ENCODE measurements around the gene SIRPG. TPM values are rescaled to one million over a fixed set of nuclear protein-coding genes. Genes with fewer than 3 reads are reported as not detected.

SIRPG gene
- polyA plus RNA-seq, 3 donors: 0.15 to 0.52 (median 0.51) TPM

- H3K9me3 Mint-ChIP-seq: no peaks in the 10 kb centered on the region
- WGBS (ENCODE audit: insufficient coverage): 0% methylated on average over 1 of the region's 2 CpGs
- Histone ChIP-seq H3K4me1 (ENCODE audit: control insufficient read depth in 1 of 2, insufficient read depth in 2 of 2, low read length in 2 of 2) (peaks cover 14 to 27% of the 10 kb centered on the region in 2 donors), H3K4me2 (replicated peaks; ENCODE audit: extremely low read depth, low read length, poor library complexity, severe bottlenecking) (no peak overlapping the region), H3K9me3 (replicated peaks in 1 of 2; ENCODE audit: control insufficient read depth in 1 of 2, insufficient read depth in 1 of 2, low read length in 2 of 2) (no peaks in the 10 kb centered on the region), H3K27ac (ENCODE audit: low read depth in 1 of 2, low read length in 2 of 2) (no peak overlapping the region), H3K79me2 (ENCODE audit: insufficient read depth, low read length) (no peaks in the 10 kb centered on the region), H3K27me3 (ENCODE audit: control insufficient read depth in 2 of 2, insufficient read depth in 2 of 2, low read length in 2 of 2) (no peaks in the 10 kb centered on the region), H3K9ac (ENCODE audit: insufficient read depth, low read length, poor library complexity, severe bottlenecking) (no peak overlapping the region), H4K20me1 (ENCODE audit: insufficient read depth, low read length) (no peaks in the 10 kb centered on the region), H3K36me3 (replicated peaks in 1 of 2; ENCODE audit: control insufficient read depth in 1 of 2, insufficient read depth in 2 of 2, low read length in 2 of 2) (no peaks in the 10 kb centered on the region), H3K4me3 (replicated peaks in 1 of 3; ENCODE audit: low read depth in 2 of 3, low read length in 3 of 3) (no peak overlapping the region), H2AFZ (ENCODE audit: insufficient read depth, low read depth, low read length, poor library complexity, severe bottlenecking) (no peak overlapping the region)
- no peaks in the 10 kb centered on the region for H3K36me3 Mint-ChIP-seq
- H3K27ac Mint-ChIP-seq: no peak overlapping the region
- DNase-seq: peak; percentile 19 to 59 (median 25)
- peaks cover 2 to 5% (median 2%) of the 10 kb centered on the region in 3 donors for H3K27me3 Mint-ChIP-seq (ENCODE audit: low read depth in 3 of 3)
- H3K4me1 Mint-ChIP-seq: peaks cover 38% of the 10 kb centered on the region
- intact Hi-C loops (cut with micrococcal nuclease): no loop called here
- H3K4me3 Mint-ChIP-seq: no peak overlapping the region
- no peak for TF ChIP-seq CTCF (IDR thresholded peaks at IDR 0.05)
These were observed 4.1 kb upstream of the SIRPG start for GRCh38 chr20:1661542-1662299.

- Mint-ChIP-seq H3K27ac (no peak overlapping the region), H3K9me3 (no peaks in the 10 kb centered on the region), H3K36me3 (no peaks in the 10 kb centered on the region), H3K4me3 (no peak overlapping the region), H3K4me1 (peaks cover 38% of the 10 kb centered on the region), H3K27me3 (ENCODE audit: low read depth in 3 of 3) (peaks cover 0 to 5% (median 2%) of the 10 kb centered on the region in 3 donors)
- Histone ChIP-seq H2AFZ (ENCODE audit: insufficient read depth, low read depth, low read length, poor library complexity, severe bottlenecking) (no peak overlapping the region), H3K4me1 (ENCODE audit: control insufficient read depth in 1 of 2, insufficient read depth in 2 of 2, low read length in 2 of 2) (peaks cover 14 to 27% of the 10 kb centered on the region in 2 donors), H4K20me1 (ENCODE audit: insufficient read depth, low read length) (no peaks in the 10 kb centered on the region), H3K36me3 (replicated peaks in 1 of 2; ENCODE audit: control insufficient read depth in 1 of 2, insufficient read depth in 2 of 2, low read length in 2 of 2) (no peaks in the 10 kb centered on the region), H3K9ac (ENCODE audit: insufficient read depth, low read length, poor library complexity, severe bottlenecking) (no peak overlapping the region), H3K27me3 (ENCODE audit: control insufficient read depth in 2 of 2, insufficient read depth in 2 of 2, low read length in 2 of 2) (no peaks in the 10 kb centered on the region), H3K79me2 (ENCODE audit: insufficient read depth, low read length) (no peaks in the 10 kb centered on the region), H3K9me3 (replicated peaks in 1 of 2; ENCODE audit: control insufficient read depth in 1 of 2, insufficient read depth in 1 of 2, low read length in 2 of 2) (no peaks in the 10 kb centered on the region), H3K27ac (ENCODE audit: low read depth in 1 of 2, low read length in 2 of 2) (no peak overlapping the region), H3K4me2 (replicated peaks; ENCODE audit: extremely low read depth, low read length, poor library complexity, severe bottlenecking) (no peak overlapping the region), H3K4me3 (replicated peaks in 1 of 3; ENCODE audit: low read depth in 2 of 3, low read length in 3 of 3) (no peak overlapping the region)
- intact Hi-C loops (cut with micrococcal nuclease): no loop called here
- no CpG with 5 or more reads among the region's 2 CpGs for WGBS (ENCODE audit: insufficient coverage)
- TF ChIP-seq CTCF (IDR thresholded peaks at IDR 0.05): no peak
- no peak for DNase-seq
These were observed 2.7 kb upstream of the SIRPG start for GRCh38 chr20:1660246-1660645.
